Nephron progenitor cell (in vitro differentiated cells): ENCODE measurements around the gene PADI4.

Experiments used
- DNase-seq: peaks from one replicate; pipeline ENCODE4 v3.0.0; 2021
- H3K27ac Mint-ChIP-seq: 2 replicates; pipeline ENCODE4 v1.8.0; 2021; ENCODE audit warnings: mild to moderate bottlenecking, moderate library complexity, mixed read lengths
- H3K27me3 Mint-ChIP-seq: 2 replicates; pipeline ENCODE4 v1.8.0; 2021; ENCODE audit warnings: mild to moderate bottlenecking, low read depth, mixed read lengths; ENCODE audit not compliant: poor library complexity
- H3K36me3 Mint-ChIP-seq: 2 replicates; pipeline ENCODE4 v1.8.0; 2021; ENCODE audit warnings: low read depth, mixed read lengths
- H3K4me1 Mint-ChIP-seq: 2 replicates; pipeline ENCODE4 v1.8.0; 2021; ENCODE audit warnings: mixed read lengths
- H3K4me3 Mint-ChIP-seq: 2 replicates; pipeline ENCODE4 v1.8.0; 2021; ENCODE audit warnings: mild to moderate bottlenecking, moderate library complexity, mixed read lengths
- H3K9me3 Mint-ChIP-seq: 2 replicates; pipeline ENCODE4 v1.8.0; 2021; ENCODE audit warnings: mild to moderate bottlenecking, moderate library complexity, mixed read lengths
- TF ChIP-seq, protein P1 (sequence below): fragments of 200-600 bp; sonication (generic); IDR thresholded peaks from 2 replicates; pipeline ENCODE4 v1.5.0; 2021; ENCODE audit warnings: antibody characterized with exemption

Gene PADI4

GRCh38 chr1:17307946-17308345, at the start of gene PADI4:
Gene PADI4, plus strand, starts transcription at chr1:17308197. Its CDS starts 26 bp downstream, at chr1:17308223.
- no peak for DNase-seq
- Mint-ChIP-seq H3K4me3 (no peak within 1 kb of the TSS), H3K27ac (no peak within 1 kb of the TSS)

DNA sequence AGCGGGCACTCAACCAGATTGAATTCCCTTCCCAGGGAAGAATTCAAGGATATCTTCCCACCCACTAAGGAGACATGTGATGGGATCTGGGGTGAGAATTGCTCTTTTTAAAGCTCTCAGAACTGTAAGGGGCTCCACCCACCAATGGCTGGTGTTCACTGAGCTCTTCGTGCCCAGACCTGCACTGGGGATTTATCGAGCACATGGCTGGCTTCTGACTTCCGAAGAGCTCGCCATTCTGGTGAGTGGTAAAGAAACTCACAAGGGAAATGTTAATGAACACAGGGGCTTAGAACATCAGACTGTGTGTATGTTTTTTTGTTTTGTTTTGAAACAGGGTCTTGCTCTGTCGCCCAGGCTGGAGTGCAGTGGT, 49.3 kb upstream of the PADI4 start:
- peaks cover 8% of the 10 kb centered on the region for H3K4me1 Mint-ChIP-seq
- H3K27me3 Mint-ChIP-seq: peaks cover 43% of the 10 kb centered on the region
- no peak overlapping the region for H3K4me3 Mint-ChIP-seq
- H3K27ac Mint-ChIP-seq: no peak overlapping the region
- no peaks in the 10 kb centered on the region for H3K36me3 Mint-ChIP-seq
- no peak for DNase-seq
- peaks cover 12% of the 10 kb centered on the region for H3K9me3 Mint-ChIP-seq
- TF ChIP-seq, protein P1, sequence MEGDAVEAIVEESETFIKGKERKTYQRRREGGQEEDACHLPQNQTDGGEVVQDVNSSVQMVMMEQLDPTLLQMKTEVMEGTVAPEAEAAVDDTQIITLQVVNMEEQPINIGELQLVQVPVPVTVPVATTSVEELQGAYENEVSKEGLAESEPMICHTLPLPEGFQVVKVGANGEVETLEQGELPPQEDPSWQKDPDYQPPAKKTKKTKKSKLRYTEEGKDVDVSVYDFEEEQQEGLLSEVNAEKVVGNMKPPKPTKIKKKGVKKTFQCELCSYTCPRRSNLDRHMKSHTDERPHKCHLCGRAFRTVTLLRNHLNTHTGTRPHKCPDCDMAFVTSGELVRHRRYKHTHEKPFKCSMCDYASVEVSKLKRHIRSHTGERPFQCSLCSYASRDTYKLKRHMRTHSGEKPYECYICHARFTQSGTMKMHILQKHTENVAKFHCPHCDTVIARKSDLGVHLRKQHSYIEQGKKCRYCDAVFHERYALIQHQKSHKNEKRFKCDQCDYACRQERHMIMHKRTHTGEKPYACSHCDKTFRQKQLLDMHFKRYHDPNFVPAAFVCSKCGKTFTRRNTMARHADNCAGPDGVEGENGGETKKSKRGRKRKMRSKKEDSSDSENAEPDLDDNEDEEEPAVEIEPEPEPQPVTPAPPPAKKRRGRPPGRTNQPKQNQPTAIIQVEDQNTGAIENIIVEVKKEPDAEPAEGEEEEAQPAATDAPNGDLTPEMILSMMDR: no peak

More at GRCh38 chr1:17307946-17308345, at the start of gene PADI4:
- Mint-ChIP-seq H3K4me1 (peaks cover 34% of the 10 kb centered on the region), H3K27me3 (peaks cover 23% of the 10 kb centered on the region), H3K36me3 (peaks cover 1% of the 10 kb centered on the region), H3K9me3 (peaks cover 1% of the 10 kb centered on the region)
- TF ChIP-seq, protein P1: no peak

DNA sequence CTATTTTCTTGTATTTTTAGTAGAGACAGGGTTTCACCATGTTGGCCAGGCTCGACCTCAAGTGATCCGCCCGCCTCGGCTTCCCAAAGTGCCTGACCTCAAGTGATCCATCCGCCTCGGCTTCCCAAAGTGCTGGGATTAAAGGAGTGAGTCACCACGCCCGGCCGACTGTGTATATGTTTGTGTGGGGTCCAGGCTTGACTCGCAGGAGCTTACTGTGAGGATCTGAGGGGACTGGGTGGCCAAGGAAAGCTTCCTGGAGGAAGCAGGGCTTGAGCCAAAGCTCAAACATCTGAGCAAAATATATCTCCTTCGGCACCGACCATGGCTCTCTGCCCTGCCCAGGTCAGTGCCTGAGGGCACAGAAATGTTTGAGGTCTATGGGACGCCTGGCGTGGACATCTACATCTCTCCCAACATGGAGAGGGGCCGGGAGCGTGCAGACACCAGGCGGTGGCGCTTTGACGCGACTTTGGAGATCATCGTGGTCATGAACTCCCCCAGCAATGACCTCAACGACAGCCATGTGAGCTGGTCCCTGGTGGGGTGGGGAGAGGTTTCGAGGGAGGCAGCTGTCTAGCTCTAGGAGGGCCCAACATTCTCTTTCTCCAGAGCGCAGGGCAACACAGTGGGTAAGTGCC, 48.6 kb upstream of the PADI4 start:
- Mint-ChIP-seq H3K9me3 (peaks cover 12% of the 10 kb centered on the region), H3K27me3 (peaks cover 44% of the 10 kb centered on the region), H3K27ac (no peak overlapping the region), H3K4me1 (peaks cover 4% of the 10 kb centered on the region), H3K36me3 (no peaks in the 10 kb centered on the region), H3K4me3 (no peak overlapping the region)
- DNase-seq: no peak
- TF ChIP-seq, protein P1: no peak

DNA sequence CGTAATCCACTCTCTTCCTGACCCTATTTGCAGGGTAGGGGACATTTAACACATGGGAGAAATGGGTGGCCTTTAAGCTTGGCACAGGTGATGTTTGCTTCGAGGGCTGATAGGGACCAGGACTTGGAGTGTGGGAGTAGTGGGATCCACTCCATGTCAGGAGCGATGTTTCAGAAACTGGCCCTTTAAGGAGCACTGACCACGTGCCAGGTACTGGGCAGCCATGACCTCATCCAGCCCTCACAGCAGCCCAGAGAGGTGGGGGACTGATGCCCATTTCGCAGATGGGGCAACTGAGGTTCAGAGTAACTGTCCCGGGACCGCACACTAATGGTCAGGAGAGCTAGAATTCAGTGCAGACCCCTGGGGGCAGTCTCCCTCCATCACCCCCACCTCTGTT, 47.7 kb upstream of the PADI4 start:
- DNase-seq: no peak
- Mint-ChIP-seq H3K4me3 (no peak overlapping the region), H3K27me3 (peaks cover 44% of the 10 kb centered on the region), H3K27ac (no peak overlapping the region), H3K9me3 (peaks cover 12% of the 10 kb centered on the region), H3K4me1 (peaks cover 4% of the 10 kb centered on the region), H3K36me3 (no peaks in the 10 kb centered on the region)
- TF ChIP-seq, protein P1: no peak

DNA sequence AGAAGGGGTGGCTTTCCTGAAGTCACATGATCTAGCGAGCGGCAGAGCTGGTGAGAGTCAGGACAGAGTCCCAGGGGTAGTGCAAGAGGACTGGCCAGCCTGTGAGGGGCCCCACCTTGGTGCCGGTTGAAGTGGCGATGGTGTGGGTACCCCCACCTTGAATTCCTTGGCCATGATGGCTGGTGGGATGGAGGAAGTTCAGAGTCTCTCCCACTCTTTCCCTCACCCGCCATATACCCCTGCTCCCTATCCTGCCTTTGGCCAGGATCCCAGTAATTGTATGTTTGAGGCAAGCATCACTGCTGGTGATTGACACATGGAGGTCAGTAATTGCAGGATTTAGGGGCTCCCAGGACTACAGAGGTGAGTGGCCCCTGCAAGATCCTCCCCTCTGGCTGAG, 47.3 kb upstream of the PADI4 start:
- H3K4me3 Mint-ChIP-seq: no peak overlapping the region
- H3K27me3 Mint-ChIP-seq: peaks cover 41% of the 10 kb centered on the region

More for the DNA sequence above, 47.3 kb upstream of the PADI4 start:
- Mint-ChIP-seq H3K27ac (no peak overlapping the region), H3K9me3 (peaks cover 12% of the 10 kb centered on the region), H3K4me1 (peaks cover 4% of the 10 kb centered on the region), H3K36me3 (no peaks in the 10 kb centered on the region)
- DNase-seq: no peak
- TF ChIP-seq, protein P1: no peak
